Purkinje cell (primary cell): ENCODE data around the gene SCFD1. TPM values are rescaled to one million over a fixed set of nuclear protein-coding genes. Genes with fewer than 3 reads are reported as not detected.

ENCODE experiments used
- polyA plus RNA-seq: library from polyadenylated mRNA; unstranded; fragments of >200 nt; fragmentation: Nextera tagmentation; gene quantifications from 2 replicates; pipeline ENCODE4 v1.2.1, GENCODE V29; 2014

The SCFD1 gene
- 121 and 146 TPM in 2 replicates for polyA plus RNA-seq

GRCh38 chr14:30621940-30622830, at the start of gene SCFD1:
TSS of gene SCFD1 (plus strand) at chr14:30622319. CDS start at chr14:30622339, 20 bp downstream.

Other genes with a start within 250 kb of the SCFD1 start
- 24.2 and 45.4 TPM in 2 replicates for gene G2E3, start 63.2 kb upstream of the SCFD1 start, polyA plus RNA-seq